GM18861 (cell line): ENCODE measurements around the gene APOB.

Experiments
- ATAC-seq: cut with Tn5 transposase; IDR thresholded peaks from one replicate; pipeline ENCODE4 v1.9.1; 2021; ENCODE audit not compliant: unreplicated experiment

APOB gene

DNA sequence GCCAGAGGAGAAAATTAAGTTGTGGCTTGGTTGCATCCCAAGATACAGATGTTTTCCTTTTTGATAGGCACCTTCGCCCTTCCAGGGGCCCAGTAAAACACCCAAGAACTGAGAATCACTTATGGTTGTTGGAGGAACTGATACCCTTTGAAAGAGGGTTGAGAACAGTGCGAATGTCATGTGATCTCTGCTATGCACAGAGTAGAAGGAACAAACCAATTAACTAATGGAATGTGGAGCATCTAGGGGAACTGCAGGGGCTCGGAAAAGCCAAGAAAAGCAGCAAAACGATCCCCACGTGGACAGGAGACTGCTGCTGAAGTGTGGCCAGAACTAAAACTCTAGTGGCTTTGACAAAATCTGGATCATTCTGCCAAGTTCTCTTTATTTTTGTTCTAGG lies 58.8 kb downstream of the APOB start:
- ATAC-seq = no peak

DNA sequence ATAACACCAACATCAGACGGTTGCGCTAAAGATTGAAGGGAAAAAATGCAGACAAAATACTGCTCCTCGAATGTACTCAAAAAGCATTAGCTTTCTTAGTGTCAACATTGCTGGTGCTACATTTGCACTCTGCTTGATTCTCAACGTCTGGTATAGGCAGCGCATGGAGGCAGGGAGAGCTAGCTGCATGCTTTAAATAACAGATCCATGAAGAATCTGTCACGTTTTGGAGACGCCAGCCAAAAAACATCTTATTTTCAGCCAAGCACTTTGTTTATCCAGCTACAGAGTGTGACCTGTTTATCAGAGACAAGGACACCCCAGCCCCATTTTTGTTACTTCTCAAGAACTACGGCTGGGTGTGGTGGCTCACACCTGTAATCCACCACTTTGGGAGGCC lies 59.5 kb downstream of the APOB start:
- no peak for ATAC-seq

DNA sequence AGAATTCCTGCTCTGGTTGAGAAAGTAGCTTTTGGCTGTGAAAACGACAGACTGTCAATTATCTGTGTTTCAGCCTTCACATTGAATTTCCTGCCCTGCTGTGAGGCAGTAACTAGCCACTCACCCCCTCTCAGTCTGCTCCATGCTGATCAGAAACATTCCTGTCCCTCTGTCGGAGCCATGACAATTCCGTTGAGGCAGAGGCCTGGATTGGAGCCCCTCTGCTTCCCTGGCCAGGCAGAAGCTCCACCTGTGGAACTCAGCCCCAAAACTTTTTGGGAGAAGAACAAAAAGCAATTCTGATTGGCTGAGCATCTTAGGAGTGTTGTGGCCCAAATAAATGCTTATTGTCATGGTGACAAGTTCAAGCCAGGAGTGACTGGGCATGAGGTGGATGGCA lies 60.0 kb downstream of the APOB start:
- ATAC-seq = no peak

DNA sequence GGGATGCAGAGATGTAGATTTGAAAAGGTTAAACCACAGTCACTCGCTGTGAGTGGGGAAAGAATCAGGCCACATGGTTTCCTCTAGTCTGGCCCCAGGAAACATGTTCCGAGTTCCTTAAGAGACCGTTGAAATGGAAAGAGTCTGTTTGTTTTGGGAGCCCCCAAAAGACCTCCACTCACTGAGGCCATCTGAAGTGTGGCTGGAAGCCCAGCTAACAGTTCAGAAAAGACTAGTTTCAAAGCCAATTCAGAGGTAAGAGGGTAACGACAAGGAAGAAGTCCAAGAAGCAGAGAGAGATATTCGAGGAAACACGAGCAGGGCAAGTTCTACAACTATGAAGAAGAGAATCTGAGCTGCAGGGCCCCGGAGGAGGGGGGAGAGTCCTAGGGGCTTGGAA lies 61.0 kb downstream of the APOB start:
- no peak for ATAC-seq

DNA sequence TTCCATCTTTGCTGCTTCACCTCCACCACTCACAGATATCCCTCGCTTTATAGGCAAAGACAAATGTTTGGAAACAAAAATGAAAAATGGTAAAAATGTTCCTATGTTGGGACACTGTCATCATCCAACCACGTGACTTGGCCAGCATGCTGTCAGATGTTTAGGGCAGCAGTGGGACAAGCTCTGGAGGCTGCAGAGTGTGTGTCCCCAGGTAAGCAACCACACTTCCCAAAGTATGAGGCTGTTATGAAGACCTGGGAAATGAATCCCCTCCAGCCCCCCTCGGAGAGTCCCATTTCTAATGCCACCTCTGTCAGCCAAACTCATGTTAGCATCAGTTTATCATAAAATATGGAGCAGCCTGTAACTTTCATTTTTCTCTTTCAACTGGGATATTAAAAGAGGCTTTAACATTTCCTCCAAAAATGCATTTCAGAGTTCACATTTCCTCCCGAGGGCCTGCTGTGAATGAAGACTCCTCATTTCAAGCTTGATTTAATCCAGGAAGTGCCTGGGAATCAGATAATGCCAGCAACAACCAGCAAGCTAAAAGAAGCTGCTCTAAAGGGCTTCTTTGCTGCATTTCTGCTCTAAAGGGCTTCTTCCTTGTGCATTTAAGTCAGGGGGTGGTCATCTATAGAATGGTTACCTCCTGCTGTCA lies 66.2 kb downstream of the APOB start:
- no peak for ATAC-seq

DNA sequence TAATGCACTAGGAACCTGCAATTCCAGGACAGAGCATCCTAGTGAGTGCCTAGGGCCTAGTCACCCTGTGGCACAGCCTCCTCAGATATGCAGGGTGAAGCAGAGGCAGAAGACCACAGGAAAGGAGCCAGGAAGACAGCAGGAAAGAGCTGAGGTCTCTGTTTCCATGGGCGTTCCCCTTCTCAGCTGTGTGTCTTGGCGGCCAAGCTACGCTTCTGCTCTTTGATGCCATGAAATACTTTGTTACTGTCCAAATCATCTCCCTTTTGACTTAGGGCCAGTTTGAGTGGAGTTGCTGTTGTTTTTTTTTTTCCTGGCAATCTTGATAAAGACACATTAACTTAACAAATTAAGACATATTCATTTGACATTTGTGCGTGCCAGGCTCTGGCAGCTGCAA lies 67.3 kb downstream of the APOB start:
- no peak for ATAC-seq

DNA sequence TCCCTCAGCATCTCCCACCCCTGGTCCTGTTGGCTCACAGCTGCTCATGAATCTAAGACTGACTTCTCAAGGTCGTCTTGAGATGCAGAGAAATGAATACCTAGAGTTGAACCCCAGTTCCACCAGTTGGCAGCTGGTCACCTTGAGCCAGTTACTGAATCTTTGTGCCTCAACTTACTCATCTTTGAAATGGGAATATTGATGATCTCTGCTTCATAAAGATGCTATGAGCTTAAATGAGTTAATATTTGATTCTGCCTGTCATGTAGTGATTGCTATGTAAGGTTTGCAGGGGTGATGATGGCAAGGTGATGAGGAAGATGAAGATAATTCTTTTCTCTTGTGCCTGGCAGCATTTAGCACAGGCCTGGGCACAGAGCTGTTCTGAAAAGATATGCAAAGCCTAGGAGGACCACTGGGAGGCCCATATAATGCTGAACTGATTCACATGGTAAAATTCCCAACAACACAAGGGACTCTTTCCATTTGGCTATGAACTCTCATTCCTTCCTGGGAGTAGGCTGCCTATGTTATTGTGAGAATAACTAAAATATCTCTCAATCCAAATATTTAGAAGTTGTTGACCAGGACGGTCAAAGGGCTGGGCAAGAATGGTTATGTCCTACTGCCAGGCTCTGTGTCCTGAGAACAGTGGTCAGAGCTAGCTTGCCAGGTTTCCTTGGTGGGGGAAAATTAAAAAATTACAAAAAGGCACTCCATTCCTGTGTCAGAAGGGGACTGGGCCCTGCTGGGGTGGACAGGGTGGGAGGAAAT lies 70.9 kb downstream of the APOB start:
- no peak for ATAC-seq

DNA sequence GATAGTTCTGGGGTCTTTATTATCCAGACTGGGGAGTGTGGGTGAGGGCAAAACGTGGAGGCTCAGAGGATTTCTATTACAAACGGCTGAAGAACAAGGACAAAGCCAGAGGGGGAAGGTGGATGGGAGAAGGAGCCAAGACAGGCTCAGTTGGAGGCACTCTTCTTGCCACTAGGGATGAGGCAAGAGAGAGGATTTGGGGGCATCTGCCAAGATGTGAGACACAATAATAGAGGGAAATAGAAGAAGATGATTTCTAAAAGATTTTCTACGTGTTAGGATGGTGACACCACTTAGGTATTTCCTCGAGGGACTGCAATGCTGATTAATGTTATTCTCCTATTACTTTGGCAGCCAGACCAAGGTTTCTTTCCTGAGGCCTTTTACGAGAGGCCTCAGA lies 71.8 kb downstream of the APOB start:
- no peak for ATAC-seq

DNA sequence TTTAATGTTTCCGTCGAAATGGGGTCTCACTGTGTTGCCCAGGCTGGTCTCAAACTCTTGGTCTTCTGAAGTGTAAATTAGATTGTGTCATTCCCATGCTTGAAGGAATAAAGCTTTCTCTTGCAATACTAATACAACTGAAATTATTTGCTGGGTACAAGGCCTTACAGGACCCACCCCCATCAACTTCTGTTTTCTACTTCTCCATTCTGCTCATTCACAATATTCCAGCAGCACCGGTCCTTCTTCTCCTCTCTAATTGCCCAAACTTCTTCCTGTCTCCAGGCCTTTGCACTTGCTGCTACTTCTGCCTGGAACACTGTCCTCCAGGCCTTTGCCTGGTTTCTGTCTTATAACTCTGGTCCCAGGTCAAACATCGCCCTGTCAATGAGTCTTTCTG lies 73.8 kb downstream of the APOB start:
- no peak for ATAC-seq

DNA sequence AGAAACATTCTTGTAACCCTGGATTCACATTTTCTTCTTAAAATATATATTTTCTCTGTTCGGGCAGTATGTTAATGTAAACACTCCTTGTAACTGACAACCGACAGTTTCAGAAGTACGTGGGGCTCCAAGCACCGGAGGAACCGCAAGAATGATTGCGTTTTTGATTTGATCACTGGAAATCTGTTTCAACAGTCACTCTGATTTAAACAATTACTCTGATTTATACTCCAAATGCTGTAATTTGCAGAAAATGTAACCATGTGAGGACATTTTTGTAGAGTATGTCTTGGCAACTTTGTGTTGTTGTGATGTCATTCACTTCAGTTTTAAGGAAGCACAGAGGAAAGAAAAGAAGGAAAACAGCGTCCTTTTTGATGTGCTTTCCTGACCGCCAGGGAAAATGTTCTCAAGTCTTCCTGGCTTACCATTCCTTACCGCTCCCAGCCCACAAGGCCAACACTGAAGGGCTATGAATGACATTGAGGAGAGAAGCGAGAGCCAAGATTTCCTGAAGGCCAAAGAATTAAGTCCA lies 77.7 kb downstream of the APOB start:
- ATAC-seq = no peak

DNA sequence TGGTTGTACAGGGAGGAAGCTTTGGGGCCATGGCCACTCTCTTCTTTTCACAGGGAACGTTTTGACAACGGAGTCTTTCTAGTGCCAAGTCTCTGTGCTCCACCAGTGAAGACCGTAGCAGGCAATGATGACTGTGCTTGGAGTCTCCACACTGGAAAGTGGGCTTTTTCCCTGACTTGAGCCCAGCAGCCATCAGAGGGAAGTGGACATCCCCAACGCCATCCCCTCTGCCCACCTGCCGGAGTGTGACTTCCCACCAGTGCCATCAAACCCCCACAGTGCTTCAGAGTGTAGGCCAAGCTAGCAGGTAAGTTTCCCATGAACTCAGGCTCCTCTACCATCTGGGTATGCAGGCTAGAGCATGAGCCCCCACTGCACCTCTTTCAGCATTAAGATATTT lies 78.7 kb downstream of the APOB start:
- no peak for ATAC-seq

DNA sequence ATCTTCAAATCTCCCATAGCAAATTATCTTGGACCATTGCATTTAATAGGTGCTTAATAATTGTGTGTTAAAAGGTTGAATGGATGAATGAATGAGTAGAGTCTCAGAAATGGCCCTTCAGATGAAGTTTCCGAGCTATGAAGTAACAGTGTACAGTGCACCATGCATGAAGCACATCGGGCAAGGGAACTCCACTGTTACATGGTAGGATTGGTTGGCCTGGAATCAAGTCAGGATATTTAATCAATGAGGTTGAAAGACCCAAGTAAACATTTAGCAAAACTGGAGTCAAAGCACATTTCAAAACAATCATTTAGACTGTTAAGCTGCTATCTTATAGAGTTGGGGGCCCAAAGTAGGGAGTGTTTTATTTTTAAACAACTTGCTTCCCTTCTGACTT lies 80.0 kb downstream of the APOB start:
- ATAC-seq = no peak

DNA sequence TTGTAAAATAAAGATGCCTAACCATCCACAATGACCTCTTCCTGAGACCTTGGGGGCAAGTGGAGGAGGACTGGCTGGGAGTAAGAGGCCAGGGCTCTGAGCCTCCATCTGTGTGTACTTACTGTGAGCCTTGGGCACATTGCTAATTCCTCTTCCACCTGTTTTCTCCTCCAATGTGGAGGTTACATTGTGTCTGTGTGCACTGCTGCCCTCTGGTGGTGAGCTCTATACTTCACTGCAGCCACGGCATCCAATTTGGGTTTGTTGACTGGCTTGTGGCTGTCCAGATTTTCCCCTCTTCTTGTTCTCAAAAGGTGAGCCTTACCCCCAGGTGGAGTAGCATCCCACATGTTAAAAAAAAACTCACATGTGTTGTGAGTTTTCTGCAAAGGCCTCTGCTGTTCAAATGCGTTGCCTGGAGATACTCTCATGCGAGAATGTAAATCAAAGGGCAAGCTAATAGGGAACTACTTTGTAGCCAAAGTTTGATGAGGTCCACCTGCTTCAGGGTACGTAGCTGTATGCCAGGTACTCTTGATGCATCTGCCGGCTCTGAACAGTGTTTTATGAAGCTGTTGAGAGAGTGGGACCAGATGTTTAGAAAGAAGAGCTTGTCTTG lies 80.8 kb downstream of the APOB start:
- no peak for ATAC-seq

DNA sequence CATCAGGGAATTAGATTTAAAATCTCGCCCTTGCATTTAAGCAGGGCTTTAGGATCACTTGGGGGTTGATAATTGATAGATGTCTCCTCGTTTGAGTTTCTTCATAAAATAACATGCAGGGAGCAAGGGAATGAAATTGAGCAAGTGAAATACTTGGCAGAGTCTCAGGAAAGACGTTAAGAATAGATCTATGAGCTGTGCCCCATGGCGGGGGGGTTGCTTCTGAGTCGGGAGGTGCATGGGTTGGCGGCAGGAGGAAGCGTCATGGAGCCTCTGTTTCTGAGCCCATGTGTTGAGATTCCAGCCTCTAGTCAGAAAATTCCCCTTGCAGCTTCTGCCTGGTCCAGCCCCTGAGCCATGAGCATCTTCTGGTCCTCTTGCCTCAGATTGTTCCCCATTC lies 82.0 kb downstream of the APOB start:
- no peak for ATAC-seq

DNA sequence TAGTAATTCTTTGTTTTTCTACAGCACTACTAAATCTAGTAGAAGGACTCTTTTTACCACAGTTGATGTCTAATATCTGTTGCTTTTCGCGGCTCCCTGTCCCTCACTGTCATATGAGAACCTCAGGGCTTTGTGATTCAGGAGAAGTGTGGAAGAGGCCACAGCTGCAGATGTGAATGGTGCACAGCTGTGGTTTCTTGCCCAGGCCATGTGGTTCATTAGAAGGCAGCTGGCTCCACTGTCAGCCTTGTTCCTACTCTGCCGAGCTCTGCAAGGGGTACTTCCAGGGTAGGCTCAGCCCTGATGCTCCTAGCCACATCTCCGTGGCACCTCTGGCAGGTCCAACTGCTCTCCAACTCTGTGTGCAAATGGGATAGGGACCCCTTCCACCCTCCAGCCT lies 83.9 kb downstream of the APOB start:
- ATAC-seq = no peak

DNA sequence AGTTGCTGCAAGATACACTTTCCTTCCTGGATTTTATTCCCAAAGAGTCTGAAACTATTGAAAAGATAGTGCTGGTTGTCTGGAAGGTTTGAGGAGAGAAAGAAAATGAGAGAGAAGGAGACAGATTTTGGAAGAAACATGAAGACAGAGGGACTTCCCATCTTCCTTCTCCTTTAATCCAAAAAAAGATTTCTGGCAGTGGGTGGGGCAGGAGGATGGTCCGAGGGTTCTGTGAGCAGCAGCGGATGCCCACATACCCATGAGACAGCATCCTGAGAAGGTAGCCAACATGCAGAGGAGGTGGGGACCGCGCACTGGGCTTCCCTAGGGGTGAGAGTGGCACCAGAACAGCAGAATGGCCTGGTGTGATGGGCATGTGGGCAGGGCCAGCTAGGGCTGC lies 84.6 kb downstream of the APOB start:
- ATAC-seq = no peak

DNA sequence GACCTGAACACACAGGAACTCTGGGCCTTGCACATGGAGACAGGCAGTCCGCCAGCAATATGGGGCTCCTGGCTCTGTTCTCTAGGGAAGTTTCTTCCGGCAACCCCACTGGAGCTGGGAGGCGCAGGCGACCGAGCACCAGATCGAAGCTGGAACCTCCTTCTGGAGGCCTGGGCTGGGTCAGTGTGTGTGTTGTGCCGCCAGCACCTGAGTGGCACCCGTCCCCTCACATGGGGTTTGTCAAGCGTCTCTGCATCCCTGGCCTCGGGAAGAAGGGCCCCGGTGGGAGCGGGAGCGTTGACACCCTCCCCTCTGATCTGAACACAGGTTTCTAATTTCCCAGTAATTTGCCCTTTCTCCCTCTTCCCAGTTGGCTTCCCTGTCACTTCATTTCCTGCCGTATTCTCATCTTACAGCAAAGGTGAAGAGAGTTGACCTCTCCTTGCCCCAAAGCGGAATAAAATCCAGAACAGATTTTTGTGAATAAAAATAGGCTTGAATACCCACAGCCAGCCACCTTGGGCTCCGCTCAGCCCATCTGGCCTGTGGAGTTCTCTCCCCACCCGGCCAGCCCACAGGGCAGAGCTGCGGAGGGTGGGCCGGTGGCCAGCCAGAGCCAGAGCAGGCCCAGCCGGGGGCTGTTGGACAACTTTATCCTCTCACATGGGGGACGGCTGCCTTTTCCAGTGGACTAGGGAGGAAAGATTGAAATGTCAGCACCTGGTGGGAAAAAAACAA lies 85.9 kb downstream of the APOB start:
- no peak for ATAC-seq

DNA sequence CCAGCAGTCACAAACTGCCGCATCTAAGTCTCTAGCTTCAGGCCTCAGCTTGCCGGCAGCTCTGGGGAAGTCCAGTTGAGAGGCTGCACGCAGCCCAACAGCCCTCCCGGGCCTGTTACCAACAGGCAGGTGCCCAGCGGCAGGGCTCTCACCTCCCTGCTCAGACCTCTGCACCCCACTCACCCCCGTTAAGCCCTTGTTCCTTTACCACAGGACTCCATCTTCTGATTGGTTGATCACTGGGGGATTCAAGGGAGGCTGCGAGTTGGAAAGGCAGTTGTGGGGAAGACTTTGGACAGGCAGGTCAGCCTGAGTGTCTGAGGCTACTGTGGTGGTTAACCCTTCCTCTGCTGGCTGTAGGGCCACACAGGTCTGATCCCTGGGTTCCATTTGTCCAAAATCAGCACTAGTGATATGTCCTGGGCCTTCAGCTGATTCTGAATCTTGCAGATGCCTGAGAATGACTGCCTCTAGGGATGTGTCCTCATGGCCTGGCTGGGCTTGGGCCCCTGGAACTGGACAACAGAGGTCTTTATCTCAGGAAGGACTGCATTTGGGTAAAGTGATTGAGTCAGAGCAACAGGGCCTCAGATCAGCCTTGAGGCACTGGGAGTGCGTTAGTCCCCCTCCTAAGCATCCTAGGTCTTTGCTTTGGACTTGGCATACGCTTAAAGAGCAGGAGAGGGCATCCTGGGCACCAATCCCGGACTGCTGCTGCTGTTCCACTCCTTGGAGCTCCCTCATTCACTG lies 88.4 kb downstream of the APOB start:
- no peak for ATAC-seq

DNA sequence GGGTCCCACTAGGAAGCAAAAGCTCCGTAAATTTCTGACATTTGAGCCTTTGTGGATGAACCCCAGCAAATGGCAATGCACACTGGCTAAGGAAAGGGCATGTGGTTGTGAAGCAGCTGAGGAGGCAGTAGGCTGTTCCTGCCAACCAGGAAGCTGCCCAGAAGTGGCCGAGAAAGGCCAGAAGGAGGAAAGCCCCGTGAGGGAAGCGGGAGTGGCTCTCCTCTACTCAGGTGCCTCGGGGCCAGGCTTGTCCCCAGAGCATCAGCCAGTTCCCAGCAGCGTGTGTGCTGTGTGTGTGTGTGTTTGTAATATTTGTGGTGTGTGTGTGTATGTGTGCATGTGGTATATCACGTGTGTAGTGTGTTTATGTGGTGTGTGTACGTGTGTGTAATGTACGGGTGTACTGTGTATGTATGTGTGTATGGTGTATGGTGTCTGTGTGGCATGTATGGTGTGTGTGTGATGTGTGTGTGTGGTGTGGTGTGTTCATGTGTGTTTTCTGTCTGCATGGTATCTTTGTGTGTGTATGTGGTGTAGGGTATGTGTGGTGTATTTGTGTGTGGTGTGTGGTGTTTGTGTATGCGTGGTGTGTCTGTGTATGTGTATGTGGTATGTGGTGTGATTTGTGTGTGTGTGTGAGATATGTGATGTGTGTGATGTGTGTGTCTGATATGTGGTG lies 90.6 kb downstream of the APOB start:
- ATAC-seq = no peak
